ENCODE data around the gene ABHD17A.

- TF ChIP-seq, protein P1, sequence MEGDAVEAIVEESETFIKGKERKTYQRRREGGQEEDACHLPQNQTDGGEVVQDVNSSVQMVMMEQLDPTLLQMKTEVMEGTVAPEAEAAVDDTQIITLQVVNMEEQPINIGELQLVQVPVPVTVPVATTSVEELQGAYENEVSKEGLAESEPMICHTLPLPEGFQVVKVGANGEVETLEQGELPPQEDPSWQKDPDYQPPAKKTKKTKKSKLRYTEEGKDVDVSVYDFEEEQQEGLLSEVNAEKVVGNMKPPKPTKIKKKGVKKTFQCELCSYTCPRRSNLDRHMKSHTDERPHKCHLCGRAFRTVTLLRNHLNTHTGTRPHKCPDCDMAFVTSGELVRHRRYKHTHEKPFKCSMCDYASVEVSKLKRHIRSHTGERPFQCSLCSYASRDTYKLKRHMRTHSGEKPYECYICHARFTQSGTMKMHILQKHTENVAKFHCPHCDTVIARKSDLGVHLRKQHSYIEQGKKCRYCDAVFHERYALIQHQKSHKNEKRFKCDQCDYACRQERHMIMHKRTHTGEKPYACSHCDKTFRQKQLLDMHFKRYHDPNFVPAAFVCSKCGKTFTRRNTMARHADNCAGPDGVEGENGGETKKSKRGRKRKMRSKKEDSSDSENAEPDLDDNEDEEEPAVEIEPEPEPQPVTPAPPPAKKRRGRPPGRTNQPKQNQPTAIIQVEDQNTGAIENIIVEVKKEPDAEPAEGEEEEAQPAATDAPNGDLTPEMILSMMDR (conservative IDR thresholded peaks at IDR 0.05 in 1 of 2, IDR thresholded peaks at IDR 0.05 in 1 of 2; ENCODE audit: extremely low read depth in 1 of 2, insufficient read depth in 1 of 2, low read depth in 1 of 2, low read length in 2 of 2), result no peak
- no peak for TF ChIP-seq EZH2 (IDR thresholded peaks at IDR 0.05; ENCODE audit: borderline replicate concordance, low read length)
These were observed 28.7 kb upstream of the ABHD17A start for GRCh38 chr19:1913781-1914577.

Measured in mammary epithelial cell (primary cell).